GM06990 (cell line): ENCODE results near the gene LMAN1L.

Source experiments
- DNase-seq: peaks from one replicate; pipeline ENCODE4 v3.0.0-alpha.2; 2011; ENCODE audit not compliant: insufficient read length; ENCODE audit errors: extremely low read depth
- H3K27me3 ChIP-seq: replicated peaks from 2 replicates; pipeline ENCODE4 v1.6.0; 2011; ENCODE audit warnings: low read length; ENCODE audit not compliant: control insufficient read depth, insufficient read depth
- H3K36me3 ChIP-seq: 2 replicates; pipeline ENCODE4 v1.5.1; 2011; ENCODE audit warnings: low read length; ENCODE audit not compliant: control insufficient read depth, insufficient read depth
- H3K4me3 ChIP-seq: replicated peaks from 2 replicates; pipeline ENCODE4 v1.5.1; 2011; ENCODE audit warnings: low read depth, mild to moderate bottlenecking, control low read depth, low read length
- CTCF ChIP-seq: IDR thresholded peaks from 2 replicates; pipeline ENCODE4 v1.5.1; 2011; ENCODE audit warnings: low read length, control low read depth, mild to moderate bottlenecking, inconsistent platforms; ENCODE audit not compliant: insufficient read depth, poor library complexity, severe bottlenecking

Gene LMAN1L

GRCh38 chr15:74780523-74781430 is 31.9 kb upstream of the LMAN1L start:
- Histone ChIP-seq H3K4me3 (peak overlapping the region; percentile 70), H3K36me3 (peaks cover 3% of the 10 kb centered on the region), H3K27me3 (no peaks in the 10 kb centered on the region)
- DNase-seq: peak; percentile 61
- no peak for TF ChIP-seq CTCF

GRCh38 chr15:74781431-74782258 is 31.0 kb upstream of the LMAN1L start, which contains the start of gene CSK:
CSK (plus strand) TSS chr15:74782080; CDS start chr15:74798298, 16,218 bp downstream.
- peak within 1 kb of the TSS; percentile 98 for H3K4me3 ChIP-seq
- H3K36me3 ChIP-seq: peaks cover 3% of the 10 kb centered on the region
- H3K27me3 ChIP-seq: no peaks in the 10 kb centered on the region
- peak; percentile 45 for TF ChIP-seq CTCF
- DNase-seq: peak; percentile 84

- peak overlapping the region; percentile 98 for H3K4me3 ChIP-seq
- peak; percentile 60 for DNase-seq
- H3K36me3 ChIP-seq: peaks cover 3% of the 10 kb centered on the region
- TF ChIP-seq CTCF: no peak
- H3K27me3 ChIP-seq: no peaks in the 10 kb centered on the region
Observed at GRCh38 chr15:74782259-74783071, 30.2 kb upstream of the LMAN1L start.

- no peaks in the 10 kb centered on the region for H3K27me3 ChIP-seq
- DNase-seq: peak; percentile 70
Observed at GRCh38 chr15:74783072-74783807, 29.4 kb upstream of the LMAN1L start.

More at GRCh38 chr15:74783072-74783807, 29.4 kb upstream of the LMAN1L start:
- H3K4me3 ChIP-seq: peak overlapping the region; percentile 98
- TF ChIP-seq CTCF: no peak
- peaks cover 5% of the 10 kb centered on the region for H3K36me3 ChIP-seq
